Measurements from ENCODE around the gene APLNR. TPM values are rescaled to one million over a fixed set of nuclear protein-coding genes. Genes with fewer than 3 reads are reported as not detected.

APLNR gene
- total RNA-seq, 3 donors from 2014 or later, result 2.4 to 5.7 (median 2.8) TPM

DNA sequence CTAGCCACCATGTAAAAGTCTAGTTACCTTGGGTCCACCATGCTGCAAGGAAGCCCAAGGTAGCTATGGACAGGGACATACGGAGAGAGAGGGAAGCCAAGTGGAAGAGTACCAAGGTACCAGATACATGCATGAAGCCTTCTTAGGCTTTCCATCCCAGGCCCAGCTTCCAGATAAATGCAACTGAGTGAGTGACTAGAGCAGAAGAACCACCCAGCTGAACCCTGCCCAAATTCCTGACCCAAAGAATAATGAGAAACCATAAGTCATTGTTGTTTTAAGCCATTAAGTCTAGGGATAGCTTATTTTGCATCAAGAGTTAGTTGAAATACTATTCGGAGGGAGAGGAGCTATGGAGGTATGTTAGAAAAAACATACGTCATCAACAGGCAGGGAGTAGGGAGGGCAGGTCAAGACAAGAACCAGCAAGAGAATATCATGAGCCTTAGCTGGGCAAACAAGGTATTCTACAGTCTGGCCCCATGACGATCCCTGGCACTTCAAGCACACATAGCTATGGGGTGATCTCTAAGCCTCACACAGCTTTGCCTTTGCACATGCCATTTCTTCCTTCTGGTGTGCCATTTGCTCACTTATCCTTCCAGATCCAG is 36.5 kb upstream of the APLNR start:
- DNase-seq, result no peak
- TF ChIP-seq, protein P1, sequence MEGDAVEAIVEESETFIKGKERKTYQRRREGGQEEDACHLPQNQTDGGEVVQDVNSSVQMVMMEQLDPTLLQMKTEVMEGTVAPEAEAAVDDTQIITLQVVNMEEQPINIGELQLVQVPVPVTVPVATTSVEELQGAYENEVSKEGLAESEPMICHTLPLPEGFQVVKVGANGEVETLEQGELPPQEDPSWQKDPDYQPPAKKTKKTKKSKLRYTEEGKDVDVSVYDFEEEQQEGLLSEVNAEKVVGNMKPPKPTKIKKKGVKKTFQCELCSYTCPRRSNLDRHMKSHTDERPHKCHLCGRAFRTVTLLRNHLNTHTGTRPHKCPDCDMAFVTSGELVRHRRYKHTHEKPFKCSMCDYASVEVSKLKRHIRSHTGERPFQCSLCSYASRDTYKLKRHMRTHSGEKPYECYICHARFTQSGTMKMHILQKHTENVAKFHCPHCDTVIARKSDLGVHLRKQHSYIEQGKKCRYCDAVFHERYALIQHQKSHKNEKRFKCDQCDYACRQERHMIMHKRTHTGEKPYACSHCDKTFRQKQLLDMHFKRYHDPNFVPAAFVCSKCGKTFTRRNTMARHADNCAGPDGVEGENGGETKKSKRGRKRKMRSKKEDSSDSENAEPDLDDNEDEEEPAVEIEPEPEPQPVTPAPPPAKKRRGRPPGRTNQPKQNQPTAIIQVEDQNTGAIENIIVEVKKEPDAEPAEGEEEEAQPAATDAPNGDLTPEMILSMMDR (IDR thresholded peaks at IDR 0.05), result no peak

GRCh38 chr11:57269571-57270021 is 32.5 kb upstream of the APLNR start:
- ATAC-seq, result peak; percentile 70

More for the DNA sequence above, 36.5 kb upstream of the APLNR start:
- H3K36me3 ChIP-seq (ENCODE audit: low read depth), result no peaks in the 10 kb centered on the region
- ATAC-seq, result no peak
- H3K9me3 ChIP-seq, result no peaks in the 10 kb centered on the region
- no peak overlapping the region for H3K4me3 ChIP-seq
- H3K4me1 ChIP-seq (ENCODE audit: low read depth), result no peaks in the 10 kb centered on the region
- intact Hi-C loops (cut with DNase I, micrococcal nuclease), result no loop called here

DNA sequence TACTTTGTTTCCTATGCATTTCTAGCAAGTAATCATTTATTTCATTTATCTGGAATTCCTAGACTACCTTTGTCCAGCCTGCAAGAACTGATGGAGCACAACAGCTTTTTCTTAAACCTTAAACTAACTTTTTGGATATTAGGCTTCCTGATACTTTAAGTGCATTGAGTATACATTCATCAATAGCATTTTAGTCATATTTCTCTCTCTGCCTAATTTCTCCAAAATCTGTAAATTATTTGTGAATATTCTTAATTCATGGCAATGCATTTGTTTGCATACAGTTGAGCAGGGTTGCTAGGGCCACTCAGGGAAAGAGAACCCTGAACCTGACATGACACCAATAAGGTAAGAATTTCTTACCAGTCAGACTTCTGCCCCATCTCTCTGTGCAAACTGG is 29.1 kb upstream of the APLNR start:
- ATAC-seq, result no peak
- H3K9me3 ChIP-seq, result peaks cover 11% of the 10 kb centered on the region
- H3K4me1 ChIP-seq (ENCODE audit: low read depth), result no peaks in the 10 kb centered on the region
- no peak overlapping the region for H3K4me3 ChIP-seq
- TF ChIP-seq, protein P1 (IDR thresholded peaks at IDR 0.05), result no peak
- DNase-seq, result no peak
- intact Hi-C loops (cut with DNase I, micrococcal nuclease), result no loop called here
- H3K36me3 ChIP-seq (ENCODE audit: low read depth), result no peaks in the 10 kb centered on the region

More at GRCh38 chr11:57269571-57270021, 32.5 kb upstream of the APLNR start:
- TF ChIP-seq, protein P1 (IDR thresholded peaks at IDR 0.05), result no peak
- DNase-seq, result peak in 1 of 3 donors; percentile 27
- Histone ChIP-seq H3K9me3 (peaks cover 11% of the 10 kb centered on the region), H3K36me3 (ENCODE audit: low read depth) (no peaks in the 10 kb centered on the region), H3K4me3 (no peak overlapping the region), H3K4me1 (ENCODE audit: low read depth) (no peaks in the 10 kb centered on the region)
- intact Hi-C loops (cut with DNase I, micrococcal nuclease), result no loop called here

GRCh38 chr11:57263351-57263750 is 26.3 kb upstream of the APLNR start:
- Histone ChIP-seq H3K4me1 (ENCODE audit: low read depth) (no peaks in the 10 kb centered on the region), H3K9me3 (peaks cover 11% of the 10 kb centered on the region), H3K36me3 (ENCODE audit: low read depth) (no peaks in the 10 kb centered on the region), H3K4me3 (no peak overlapping the region)
- DNase-seq, result no peak
- intact Hi-C loops (cut with DNase I, micrococcal nuclease), result no loop called here
- TF ChIP-seq, protein P1 (IDR thresholded peaks at IDR 0.05), result no peak
- ATAC-seq, result no peak

- no peaks in the 10 kb centered on the region for H3K36me3 ChIP-seq (ENCODE audit: low read depth)
- peaks cover 11% of the 10 kb centered on the region for H3K9me3 ChIP-seq
- ATAC-seq, result no peak
- DNase-seq, result no peak
- no peak overlapping the region for H3K4me3 ChIP-seq
- no peaks in the 10 kb centered on the region for H3K4me1 ChIP-seq (ENCODE audit: low read depth)
- intact Hi-C loops (cut with DNase I, micrococcal nuclease), result no loop called here
- TF ChIP-seq, protein P1 (IDR thresholded peaks at IDR 0.05), result no peak
Observed at GRCh38 chr11:57262157-57262556, 25.1 kb upstream of the APLNR start.

Data from mucosa of descending colon (tissue), 3 donors.